HG02884 (cell line): ENCODE measurements around the gene NR2F6.
A peak's percentile ranks its signal among the peaks of the same experiment; 100 is the strongest.

Source experiments
- ATAC-seq: cut with Tn5 transposase; IDR thresholded peaks from one replicate; pipeline ENCODE4 v1.9.1; 2021; ENCODE audit warnings: mild to moderate bottlenecking, moderate library complexity; ENCODE audit not compliant: unreplicated experiment

The NR2F6 gene

DNA sequence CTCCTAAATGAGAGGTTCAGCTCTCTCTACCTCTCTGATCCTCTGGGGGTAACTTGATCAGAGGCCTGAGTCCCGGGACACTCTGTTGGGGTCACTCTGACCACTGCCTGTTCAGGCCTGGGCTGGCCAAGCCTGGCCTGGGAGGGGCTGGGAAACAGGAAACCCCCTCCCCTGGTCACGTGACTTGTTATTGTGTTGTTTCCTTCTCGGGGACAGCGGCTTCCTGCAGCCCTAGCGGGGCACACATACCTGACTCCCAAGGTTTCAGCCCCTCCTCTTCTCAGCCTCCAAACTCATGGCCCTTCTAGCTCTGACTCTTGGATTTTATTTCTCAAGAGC is 18.9 kb upstream of the NR2F6 start, which contains the start of gene USHBP1:
USHBP1 (minus strand) TSS at position 105 of the 339 bp plus-strand sequence. CDS start 446 bp downstream, outside the sequence.
- ATAC-seq = no peak

DNA sequence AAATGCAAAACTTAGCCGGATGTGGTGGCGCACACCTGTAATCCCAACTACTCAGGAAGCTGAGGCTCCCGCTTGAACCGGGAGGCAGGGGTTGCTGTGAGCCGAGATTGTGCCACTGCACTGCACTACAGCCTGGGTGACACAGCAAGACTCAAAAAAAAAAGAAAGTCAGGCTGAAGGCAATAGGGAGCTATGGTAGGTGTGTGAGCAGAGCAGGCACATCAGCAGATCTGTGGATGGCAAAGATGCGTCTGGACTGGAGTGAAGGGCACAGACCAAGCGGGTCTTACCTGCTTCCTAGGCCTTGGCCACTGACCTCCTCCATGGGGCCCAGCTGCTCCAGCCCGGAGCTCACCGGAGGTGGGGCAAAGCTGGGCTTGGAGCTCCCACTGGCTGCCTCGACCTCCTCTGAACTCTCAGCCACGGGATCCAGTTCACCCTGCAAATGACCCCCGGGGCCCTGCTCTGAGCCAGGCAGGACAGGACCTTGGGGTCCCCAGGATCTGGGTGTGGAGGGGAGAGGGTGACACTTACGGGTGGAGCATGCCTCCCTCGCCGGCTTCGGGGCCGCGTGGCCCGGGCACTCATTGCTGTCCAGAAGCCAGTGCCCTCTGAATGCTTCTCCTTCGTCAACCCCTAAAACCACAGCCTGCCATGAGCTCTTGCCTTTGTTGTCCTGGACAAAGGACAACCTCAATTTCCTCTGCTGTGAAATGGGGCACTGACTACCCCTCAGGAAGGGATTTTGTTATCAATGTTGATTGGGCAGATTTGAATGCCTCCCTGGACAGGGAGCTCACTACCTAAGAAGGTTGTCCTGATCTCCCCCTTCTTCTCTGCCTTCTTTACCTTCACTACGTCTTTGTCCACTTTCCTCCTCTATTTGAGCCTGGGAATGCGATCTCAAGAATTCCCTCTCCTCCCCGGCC is 18.3 kb upstream of the NR2F6 start:
- no peak for ATAC-seq

DNA sequence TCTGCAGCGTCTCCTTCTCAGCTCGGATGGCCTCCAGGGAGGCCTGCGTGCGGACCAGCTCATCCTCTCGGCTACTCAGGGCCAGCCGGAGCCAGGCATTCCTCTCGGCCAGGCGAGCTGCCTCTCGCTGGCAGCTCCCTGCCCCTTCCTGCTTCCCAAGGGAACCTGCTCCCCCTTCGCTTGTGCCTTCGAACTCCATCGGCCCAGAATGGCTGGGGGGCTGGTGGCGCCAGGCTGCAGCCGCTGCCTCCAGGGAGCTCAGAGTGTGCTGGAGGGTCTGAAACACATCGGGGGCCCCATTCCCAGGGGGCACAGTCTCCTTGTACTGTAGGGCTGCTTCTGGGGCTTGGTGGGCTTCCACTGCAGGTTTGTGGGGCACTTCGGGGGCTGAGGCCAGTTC is 16.8 kb upstream of the NR2F6 start:
- ATAC-seq = no peak

DNA sequence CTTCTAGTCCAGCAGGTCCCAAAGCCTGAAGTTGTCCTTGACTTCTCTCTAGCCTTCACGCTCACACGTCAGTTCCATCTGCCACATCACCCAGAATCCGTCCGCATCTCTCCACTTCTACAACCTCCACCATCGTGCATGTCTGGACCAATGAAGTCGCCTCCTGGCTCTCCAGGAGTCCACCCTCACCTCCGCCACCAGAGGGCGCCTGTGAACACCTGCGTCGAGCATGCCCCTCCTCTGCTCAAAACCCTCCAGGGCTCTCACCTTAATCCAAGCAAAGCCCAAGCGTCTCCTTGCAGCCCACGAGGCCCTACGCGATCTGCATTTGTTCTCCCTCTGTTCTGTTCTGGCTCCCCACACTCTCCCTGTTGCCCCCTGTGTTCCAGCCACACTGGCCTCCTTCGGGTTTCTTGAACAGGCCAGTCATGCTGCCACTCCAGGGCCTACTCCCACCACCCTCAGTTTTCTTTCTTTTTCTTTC is 15.2 kb upstream of the NR2F6 start:
- peak; percentile 70 for ATAC-seq

DNA sequence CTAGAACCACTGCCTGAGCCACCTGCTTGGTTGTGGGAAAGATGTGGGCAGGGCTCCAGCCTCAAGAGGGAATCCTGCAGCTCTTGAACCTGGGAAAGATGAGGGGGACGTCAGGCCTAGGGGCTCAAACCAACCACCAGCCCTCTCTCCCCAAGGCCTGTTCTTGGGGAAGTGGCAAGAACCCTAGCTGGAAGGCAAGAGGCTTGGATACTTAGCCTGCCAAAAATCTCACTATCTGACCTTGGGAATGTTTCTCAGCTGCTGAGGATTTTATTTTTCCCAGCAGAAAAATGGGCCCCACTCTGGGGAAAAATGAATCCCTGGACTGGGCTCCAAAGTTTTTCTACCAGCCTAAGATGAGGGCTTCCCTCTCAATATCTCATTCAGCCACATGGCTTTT is 14.2 kb upstream of the NR2F6 start:
- ATAC-seq = no peak

DNA sequence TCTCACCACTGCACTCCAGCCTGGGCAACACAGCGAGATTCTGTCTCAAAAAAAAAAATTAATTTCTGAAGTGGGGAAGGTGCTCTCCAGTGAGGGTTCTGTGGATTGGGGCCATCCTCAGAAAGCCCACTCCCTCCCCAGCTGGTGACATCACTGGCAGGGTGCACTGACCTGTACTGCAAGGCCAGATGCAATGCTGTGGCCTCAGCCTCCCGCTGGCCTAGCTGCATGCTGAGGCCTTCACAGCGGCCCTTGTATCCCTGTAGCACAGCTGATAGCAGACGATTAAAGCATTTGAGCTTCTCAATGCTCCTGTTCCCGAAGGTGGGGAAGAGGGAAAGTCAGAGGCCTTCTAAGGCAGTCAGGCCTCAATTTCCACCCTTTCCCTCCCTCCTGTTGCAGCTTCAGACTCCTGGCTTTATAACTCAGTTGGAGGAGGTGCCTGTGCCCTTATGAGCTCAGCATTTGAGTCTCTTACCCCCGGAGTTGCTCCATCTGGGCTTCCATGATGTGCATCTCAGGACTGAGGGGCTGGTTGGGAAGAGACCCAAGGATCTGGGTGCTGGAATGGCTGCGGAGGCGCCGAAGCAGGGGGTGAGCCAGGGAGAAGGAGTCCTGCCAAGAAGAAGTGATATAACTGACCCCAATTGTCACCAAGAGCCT is 13.5 kb upstream of the NR2F6 start:
- no peak for ATAC-seq

DNA sequence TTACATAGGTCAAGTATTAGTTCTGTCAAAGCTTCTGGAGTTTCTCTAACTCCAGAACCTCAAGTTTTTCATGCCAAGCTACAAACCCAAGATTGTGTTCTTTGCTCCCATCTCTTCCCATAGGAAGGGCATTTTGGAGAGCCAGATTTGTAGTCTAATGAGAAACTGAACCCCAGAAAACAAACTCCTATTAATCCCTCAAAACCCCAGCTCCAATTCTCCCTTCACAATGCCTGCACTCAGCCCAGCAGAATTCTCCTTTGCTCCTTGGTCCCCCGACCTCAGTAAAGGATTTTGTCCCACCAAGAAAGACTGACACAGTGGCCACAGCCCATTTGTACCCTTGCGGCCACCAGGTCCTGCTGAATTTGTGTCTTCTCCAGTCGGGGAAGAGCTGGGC is 10.4 kb upstream of the NR2F6 start:
- no peak for ATAC-seq

DNA sequence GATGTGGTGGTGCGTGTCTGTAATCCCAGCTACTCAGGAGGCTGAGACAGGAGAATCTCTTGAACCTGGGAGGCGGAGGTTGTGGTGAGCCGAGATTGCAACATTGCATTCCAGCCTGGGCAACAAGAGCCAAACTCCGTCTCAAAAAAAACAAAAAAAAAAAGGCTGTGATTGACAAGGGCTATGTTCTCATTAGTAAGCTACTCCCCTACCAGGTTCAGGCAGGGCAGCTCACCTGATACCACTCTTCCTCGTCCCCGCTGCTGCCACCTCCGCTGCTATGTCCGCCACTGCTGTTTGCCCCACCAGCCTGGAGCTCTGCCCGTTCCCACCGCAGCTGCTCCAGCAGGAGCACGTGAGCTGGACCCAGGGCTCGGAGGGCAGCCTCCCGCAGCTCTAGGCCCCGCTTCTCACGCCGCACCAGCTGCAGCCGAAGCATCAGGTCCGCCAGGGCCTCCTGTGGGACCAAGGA is 9.5 kb upstream of the NR2F6 start:
- no peak for ATAC-seq

DNA sequence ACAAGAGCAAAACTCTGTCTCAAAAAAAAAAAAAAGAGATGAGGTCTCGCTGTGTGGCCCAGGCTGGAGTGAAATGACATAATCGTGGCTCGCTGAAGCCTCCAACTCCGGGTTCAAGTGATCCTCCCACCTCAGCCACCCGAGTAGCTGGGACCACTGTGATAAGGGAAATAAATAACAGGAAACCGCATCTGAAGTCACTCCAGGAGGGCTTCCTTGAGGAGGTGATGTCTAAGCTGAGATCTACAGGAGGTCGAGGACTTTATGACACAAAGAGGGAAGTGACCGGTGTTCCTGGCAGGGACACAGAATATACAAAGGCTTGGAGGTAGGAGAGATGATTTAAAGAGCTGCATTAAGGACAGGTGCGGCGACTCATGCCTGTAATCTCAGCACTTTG is 8.9 kb upstream of the NR2F6 start:
- ATAC-seq = no peak

DNA sequence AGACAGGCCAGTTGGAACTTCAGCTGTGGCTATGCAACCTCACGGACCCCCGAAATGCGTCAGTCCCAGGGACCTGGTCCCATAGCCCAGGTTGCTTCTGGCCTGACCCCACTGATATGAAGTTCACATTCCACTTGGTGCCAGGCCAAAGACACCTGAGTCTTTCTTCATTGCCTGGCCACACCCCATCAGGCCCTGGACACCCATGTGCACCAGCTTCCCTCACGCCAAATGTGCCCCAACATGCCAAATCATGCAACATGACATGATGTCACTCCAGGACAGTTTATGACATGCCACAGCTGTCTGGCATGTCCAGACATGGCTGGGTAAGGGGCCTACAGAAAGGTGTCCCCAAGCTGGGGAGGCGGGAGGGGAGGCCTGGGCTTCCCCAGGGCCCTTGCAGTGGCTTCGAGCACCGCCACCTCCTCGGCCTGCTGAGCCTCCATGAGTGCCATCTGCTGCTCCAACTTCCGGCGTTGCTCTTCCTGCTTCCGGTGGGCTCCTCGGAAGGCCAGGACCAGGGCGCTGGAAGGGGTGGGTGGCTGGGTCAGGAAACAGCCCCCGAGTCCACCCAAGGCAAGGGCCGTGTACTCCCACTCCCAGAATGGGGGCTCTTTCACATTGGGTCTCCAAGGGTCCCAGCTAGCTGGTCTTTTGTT is 4.3 kb upstream of the NR2F6 start:
- no peak for ATAC-seq

DNA sequence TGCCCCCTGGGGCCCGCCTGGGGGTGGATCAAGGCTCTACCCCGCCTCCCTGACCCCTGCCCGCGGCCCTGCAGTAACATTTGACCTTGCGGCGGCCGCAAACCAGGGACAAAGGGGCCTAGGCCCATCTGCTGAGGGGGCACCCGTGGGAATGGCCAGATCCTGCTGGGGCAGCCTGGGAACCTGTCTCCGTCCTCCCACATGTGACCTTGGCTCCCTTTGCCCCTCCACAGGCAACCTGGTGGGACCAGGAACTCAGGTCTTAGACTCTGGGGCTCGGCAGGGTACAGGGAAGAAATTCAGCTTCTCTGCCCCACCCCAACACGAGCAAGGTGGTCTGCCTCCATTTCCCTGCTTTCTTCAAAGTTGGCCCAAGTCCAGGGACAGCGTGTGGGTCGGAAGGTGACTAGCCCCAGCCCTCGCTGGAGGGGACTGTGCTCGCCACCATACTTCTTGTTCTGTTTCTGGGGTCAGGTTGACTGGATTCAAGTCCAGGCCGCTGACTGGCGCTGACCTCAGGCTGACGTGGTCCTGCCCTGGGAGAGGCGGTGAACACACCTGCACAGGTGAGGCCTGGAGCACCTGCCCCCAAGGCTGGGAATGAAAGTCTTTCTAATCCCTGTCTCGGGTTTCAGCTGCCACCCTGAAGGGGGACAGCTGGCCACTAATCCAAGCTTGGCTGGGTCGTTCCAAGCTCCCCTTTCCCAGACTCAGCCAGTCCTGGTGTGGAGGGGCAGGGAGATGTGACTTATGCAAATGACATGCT is 2.5 kb upstream of the NR2F6 start:
- no peak for ATAC-seq

DNA sequence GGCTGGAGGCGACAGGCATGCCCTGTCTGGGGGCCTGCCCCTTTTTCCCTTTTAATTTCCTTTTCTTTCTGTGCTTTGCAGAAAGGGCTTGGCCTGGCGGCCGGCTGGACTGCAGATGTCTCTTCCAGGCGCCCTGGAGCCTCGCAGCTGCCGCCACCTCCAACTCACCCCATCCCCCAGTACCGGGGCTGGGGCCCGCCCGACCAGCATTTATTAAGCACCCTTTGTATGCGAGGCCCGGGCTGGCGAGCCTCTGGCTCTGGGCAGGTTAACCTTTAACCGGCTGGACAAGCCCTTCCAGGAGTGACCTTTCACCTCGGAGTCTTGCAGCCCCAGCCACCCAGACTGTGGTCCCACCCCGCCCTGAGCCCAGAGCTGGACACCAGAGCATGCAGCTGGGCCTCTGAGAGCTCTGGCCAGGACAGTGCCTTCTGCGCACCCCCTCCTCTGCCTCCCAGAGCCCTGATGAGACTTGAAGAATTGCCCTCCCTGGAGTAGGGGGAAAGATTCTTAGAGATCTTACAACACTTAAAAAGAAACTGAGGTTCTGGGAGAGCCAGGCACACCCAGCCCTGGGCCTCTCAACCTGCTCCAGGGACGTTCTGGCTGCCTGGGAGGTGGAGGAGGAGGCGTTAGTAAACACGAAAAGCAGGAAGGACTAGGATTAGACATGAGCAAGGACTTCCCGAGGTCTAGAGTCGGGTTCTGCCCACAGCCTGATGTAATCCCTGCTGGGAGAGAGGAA is 1.1 kb upstream of the NR2F6 start:
- ATAC-seq = no peak

DNA sequence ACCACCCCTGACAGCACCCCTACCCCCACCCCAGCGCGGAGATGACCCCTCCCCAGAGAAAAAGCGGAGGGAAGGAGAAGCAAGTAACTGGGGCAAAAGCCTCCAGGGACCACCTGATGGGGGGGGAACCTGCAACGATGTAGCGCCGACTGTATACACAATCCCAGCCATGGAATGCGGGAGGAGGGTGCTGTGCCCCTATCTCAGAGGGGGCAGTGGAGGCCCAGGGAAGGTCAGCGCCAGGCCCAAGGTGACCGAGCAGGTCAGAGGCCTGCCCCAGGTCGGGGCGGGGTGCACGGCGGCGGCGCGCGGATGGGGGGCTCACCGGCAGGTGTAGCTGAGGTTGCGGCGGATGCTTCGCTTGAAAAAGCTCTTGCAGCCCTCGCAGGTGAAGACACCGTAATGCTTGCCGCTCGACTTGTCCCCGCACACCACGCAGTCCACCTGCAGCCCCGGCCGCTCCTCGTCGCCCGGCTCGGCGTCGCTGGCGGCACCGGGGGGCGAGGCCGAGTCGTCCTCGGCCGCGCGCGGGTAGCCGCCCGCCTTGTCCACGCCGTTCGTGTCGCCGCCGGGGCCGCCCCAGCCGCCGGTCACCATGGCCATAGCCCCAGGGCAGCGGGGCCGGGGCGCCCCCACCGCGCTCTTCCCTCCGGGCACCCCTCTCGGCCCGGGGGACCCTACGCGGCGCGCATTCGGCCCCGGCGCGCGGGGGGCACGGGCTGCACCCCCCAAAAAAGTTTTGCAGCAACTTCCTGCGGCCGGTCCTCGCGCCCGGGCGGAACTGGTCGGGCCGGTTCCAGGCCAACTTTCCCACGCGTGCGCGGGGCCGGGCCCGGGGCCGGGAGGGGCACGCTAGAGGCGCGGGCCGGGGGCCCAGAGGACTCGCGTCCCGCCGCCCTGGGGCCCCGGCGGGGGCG is 843 bp downstream of the NR2F6 start:
- ATAC-seq = no peak

DNA sequence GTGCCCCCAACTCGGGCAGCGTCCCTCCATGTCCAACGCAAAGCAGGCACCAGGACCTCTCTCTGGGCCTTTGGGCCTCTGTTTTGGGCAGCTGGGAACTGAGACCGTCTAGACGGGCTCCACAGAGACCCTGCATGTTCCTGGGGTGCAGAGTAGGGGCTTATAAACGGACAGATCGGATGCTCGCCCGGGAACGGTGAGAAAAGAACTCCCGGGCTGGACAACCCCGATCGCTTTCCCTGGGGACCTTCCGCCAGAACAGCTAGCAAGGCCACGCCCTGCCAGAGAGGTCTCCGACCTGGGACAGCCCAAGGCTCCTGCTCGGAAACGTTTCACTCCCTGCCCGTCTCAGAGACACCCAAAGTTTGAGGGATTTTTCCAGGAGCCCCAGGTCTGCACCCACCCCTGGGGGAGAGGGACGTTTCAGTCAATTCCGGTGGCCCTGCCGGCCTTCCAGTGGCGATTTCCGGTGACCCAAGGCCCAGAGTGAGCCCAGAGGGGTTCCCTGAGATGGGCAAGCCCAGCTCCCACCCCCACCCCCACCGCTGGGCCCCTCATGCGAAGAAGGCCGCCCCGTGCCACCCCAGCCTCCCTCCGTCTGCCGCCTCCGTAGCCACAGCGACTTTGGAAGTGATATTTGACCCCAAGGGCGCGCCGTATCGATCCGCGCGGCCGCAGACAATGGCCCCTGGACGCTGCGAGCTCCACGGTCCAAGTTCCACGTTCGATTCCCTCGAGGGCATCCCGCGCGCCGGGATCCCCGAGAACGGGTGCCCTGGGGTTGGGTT is 1.7 kb downstream of the NR2F6 start:
- ATAC-seq = no peak

DNA sequence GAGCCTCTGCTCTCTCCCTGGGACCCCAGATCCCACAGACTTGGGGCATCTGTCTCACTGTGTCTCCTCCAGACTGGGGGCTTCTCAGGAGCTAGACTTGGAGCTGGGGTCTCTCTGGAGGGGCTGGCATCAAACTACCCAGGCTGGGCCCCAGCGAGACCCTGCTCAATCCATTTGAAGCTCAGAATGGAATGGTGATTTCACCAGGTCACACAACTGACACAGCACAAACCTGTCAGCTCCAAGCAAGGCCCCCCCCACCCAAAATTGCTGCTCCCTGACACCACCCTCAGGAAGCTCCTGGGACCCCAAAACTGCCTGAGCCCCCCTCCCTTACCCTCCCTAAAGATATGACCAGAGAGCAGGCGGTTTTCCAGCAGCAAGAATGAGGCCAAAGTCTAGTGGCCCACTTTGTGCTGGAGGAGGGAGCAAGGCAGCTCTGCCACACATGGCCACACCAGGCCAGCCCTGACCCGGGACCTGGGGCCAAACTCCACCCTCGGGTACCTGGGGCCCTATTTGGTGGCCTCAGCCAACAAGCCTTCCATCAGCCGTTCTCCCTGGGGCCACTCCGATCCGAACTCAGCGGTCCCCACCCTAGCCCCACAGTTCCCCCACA is 2.4 kb downstream of the NR2F6 start:
- no peak for ATAC-seq

DNA sequence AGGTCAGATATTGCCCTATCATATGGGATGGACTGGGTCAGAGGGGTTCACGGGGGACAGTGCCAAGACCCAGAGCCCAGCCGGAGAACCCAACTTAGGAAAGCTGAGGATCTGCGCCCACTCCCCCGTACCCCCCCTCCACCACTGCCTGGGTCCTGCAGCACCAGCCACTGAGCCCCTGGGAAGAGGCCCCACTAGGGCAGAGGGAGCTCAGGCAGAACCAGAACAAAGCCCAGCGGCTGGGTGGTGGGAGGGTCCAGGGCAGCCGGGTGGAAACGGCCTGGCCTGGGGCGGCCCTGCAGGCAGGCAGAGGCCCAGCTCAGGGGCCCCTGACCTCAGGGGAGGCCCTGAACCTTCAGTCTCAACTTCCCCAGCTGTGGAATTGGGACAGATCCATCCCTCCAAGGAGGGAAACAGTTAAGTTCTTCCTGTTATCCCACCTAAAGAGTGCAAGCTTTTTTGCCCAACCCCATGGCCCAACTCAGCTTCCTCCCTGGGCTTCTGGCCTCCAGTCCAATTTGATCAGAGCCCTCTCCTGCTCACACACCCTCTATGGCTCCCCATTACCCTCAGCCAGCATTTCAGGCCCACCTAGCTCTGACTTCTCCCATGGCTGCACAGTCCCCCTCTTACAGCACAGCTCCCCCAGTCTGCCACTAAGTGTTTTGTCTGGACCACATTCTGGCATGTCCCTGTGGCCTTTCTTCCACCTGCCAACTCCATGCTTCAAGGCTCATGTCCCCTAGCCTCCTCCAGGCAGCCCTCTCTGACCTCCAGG is 3.1 kb downstream of the NR2F6 start:
- no peak for ATAC-seq

DNA sequence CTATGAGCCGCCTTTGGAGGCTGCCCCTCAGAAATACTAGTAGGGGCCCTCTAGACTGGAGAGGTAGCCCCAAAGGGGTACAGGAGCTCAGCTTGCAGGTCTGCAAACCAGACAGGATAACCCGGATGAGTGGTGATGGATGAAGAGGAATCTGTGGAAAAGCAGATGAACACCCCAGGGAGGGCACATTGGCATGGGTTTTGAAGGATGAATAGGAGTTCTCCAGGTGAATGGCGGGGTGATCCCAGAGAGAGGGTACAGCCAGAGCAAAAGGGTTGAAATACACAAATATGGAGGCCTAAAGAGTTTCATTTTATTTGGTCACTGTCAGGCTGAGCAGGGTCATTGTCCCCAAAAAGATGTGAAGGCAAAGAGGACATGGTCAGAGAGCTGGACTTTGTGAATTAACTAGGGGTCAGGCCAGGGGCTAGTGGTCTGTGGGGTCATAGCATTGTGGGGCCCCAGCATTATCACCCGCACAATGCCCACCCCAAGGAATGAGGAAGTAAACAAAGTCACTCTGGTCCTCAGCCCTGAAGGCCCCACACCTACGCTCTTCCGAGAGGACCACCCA is 4.8 kb downstream of the NR2F6 start:
- no peak for ATAC-seq
